ENCODE measurements around the gene NUP133.
"Not testable (repeated sequence)": the region's sequence is repeated elsewhere in the genome, so short reads cannot be mapped to it uniquely, and the experiment has no call there.

Gene NUP133

GRCh38 chr1:229508823-229509337 is 739 bp upstream of the NUP133 start:
- no peak for DNase-seq

GRCh38 chr1:229507502-229507901 is 639 bp downstream of the NUP133 start:
- peak in 1 of 4 experiments; percentile 1 for DNase-seq

- DNase-seq: no peak
These were observed 1.5 kb downstream of the NUP133 start for GRCh38 chr1:229506633-229507032.

- DNase-seq: no peak
These were observed 12.4 kb downstream of the NUP133 start for GRCh38 chr1:229495782-229496181.

- no peak for DNase-seq
These were observed 21.0 kb downstream of the NUP133 start for GRCh38 chr1:229487181-229487580.

DNA sequence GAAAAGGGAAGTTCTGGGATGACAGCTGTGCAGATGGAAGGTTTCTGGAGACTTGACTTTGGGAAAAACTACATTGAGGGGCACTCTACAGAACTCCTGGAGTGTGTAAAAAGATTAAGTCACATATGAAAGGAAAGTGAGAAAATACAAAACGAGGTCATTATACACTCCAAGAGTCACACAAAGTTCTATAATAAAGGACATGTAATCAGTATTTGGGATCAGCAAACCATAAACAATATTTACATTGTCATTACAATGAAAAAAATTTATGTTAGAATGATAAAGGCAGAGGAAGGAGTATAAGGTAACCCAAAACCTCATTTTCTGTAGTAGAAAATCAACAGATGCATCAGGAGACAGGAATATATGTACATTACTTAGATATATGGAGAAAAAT is 22.8 kb downstream of the NUP133 start:
- DNase-seq: no peak

DNA sequence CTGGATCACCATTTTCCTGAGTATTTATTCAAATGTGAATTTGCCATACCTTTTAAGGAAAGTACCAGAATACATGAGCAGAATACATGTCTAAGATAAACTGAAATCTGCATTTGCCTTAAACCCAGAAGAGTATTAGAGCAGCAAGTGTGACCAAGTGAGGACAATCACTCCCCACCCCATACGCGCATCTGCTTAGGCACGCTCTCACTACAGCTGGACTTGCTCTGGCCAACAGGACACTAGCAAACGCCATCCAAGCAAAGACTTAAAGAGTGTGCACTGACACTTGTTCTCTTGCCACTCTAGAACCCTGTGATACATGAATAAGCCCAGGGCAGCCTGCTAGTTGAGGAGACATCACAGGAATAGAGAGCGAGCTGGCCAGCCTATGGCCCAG is 25.6 kb downstream of the NUP133 start:
- DNase-seq: no peak

DNA sequence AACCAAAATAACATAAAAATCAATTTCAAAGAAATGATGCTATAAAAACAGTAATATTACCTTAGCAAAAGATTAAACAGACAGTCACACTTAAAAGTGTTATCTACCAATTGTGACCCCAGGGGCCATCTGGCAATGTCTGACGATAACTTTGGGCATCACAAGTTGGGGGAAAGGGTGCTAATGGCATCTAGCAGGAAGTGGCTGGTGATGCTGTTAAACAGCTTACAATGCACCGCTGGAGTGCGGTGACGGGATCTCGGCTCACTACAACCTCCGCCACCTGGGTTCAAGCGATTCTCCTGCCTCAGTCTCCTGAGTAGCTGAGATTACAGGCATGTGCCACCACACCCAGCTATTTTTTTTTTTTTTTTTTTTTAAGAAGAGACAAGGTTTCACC is 27.6 kb downstream of the NUP133 start:
- DNase-seq: no peak

GRCh38 chr1:229479660-229480399 is 28.3 kb downstream of the NUP133 start:
- peak; percentile 3 to 52 (median 40) for DNase-seq

GRCh38 chr1:229478852-229479251 is 29.3 kb downstream of the NUP133 start:
- no peak for DNase-seq

DNA sequence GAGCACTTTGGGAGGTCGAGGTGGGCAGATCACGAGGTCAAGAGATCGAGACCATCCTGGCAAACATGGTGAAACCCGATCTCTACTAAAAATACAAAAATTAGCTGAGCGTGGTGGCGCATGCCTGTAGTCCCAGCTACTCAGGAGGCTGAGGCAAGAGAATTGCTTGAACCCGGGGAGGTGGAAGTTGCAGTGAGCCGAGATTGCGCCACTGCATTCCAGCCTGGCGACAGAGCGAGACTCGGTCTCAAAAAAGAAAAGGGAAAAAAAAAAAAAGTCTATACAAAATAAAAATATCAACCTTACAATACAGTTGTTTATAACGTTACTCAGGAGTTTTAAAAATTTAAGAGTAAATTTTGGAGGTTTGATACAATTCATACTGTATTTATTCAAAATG is 32.3 kb downstream of the NUP133 start:
- not testable (repeated sequence) for DNase-seq

DNA sequence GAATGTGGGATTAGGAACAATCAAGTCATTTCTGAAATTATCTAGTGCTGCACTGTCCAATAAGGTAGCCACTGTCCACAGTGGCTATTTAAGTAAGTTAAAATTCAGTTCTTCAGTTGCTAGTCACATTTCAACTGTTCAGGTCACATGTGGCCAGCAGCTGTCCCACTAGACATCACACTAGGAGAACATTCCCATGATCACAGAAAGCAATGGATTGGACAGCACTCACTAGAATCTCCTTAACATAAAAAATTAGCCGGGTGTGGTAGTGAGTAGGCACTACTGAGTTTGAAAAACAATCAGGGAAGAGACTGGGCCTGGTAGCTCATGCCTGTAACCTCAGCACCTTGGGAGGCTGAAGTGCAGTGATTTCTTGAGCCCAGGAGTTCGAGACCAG is 33.6 kb downstream of the NUP133 start:
- DNase-seq: no peak

- DNase-seq: no peak
These were observed 37.0 kb downstream of the NUP133 start for GRCh38 chr1:229471175-229471574.

- DNase-seq: no peak
These were observed 37.6 kb downstream of the NUP133 start for GRCh38 chr1:229470406-229471043.

DNA sequence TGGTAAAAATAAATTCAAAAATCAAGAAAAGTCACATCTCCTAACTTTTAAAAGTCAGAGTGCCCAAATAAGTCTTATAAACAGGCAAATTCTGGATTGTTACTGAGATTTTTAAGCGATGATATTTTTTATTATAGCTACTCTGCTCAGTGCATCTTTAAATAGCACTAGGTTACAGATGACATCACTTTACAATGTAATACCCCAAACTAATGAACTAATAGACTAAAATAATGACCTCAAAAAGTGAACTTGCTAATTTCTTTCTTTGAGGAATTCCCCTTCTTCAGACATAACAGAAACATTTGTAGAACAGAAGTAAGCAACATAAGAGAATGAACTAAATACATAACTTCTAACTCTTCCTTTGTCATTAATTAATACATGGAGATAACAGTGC is 41.3 kb downstream of the NUP133 start:
- DNase-seq: no peak

DNA sequence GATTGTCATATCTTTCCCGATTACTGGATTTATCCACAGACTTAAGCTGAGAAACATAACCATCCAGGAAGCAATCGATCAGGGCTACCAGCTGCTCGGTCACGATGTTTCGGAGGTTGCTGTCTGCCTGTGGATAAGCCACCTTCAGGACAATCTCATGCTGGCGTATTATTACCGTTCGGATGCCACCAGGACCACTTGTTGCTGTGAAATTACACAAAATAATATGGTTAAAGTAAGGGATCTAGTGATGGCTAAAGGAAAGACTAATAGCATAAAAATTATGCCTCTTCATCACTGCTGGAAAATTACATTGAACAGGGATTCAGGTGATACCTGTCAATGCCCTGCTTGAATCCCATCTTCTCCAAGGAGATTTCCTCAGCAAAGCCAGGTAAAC is 43.5 kb downstream of the NUP133 start:
- DNase-seq: no peak

DNA sequence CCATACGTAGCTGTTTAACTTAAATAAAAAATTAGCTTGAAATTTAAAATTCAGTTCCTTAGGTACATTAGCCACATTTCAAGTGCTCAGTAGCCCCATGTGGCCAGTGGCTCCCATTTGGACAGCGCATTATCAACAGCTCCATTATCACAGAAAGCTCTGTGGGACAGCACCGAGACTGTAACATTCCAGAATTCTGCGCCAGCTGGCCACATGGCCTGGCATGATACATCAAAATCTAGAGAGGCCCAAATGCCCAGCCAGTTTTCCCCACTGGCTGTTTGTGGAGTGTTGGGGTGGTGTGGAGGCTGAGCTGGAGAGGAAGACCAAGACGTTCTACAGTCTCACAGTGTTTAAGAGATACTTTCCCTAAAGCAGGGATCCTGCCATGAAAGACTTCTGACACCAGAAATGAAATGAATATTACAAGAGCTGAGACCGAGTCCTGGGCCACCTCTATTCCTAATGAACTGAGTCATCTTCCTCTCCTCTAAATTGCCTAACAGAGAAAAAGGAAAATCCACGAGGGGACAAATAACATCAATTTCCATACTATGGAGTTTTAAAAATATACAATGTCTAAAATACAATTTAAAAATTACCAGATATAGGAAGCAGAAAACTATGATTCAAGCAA is 47.0 kb downstream of the NUP133 start:
- no peak for DNase-seq

DNA sequence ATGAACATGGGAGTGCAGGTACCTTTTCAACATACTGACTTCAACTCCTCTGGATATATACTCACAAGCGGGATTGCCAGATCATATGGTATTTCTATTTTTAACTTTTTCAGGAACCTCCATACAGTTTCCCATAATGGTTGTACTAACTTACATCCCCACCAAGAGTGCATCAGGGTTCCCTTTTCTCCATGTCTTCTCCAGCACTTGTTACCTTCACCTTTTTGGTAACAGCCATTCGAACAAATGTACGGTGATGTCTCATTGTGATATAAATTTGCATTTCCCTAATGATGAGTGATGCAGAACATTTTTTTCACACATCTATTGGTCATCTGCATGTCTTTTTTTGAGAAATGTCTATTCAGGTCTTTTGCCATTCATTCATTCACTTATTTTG is 48.3 kb downstream of the NUP133 start:
- no peak for DNase-seq

- no peak for DNase-seq
These were observed 50.7 kb downstream of the NUP133 start for GRCh38 chr1:229457436-229457835.

GRCh38 chr1:229456016-229456415 is 52.1 kb downstream of the NUP133 start:
- DNase-seq: no peak

- no peak for DNase-seq
These were observed 54.1 kb downstream of the NUP133 start for GRCh38 chr1:229454056-229454455.

DNA sequence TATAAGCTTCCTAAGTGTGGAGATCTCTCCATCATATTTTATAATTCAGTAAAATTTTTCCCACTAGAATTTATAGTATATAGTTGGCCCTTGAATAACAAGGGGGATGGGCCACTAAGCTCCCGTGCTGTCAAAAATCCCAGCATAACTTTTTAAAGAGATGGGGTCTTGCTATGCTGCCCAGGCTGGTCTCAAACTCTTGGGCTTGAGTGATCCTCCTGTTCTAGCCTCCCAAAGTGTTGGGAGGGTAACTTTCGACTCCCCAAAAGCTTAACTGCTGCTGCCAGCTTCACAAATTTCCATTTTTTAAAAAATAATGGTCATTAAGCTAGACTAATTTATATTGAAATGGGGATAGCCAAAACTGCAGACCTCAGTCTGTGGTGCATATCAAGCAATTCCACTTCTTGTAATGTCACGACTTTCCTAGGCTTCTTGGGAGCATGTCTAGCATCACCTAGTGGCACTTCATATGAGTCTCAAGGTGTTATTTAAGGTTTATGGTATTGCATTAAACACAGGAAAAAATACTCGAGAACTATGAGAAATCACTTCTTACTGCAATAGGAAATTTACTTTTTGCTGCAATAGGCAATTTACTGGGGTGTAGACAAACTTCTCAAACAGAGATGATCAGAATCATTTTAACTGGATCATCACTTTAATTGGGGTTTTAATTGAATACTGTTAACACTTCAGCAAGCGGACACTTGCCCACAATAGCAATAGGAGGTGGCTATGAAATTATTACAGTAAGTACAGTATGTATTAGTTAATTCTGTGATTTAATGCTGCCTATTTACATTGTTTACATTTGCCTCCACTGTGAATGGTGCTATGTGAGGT is 55.0 kb downstream of the NUP133 start:
- DNase-seq: peak in 2 of 4 experiments; percentile 29 to 39

- no peak for DNase-seq
These were observed 59.3 kb downstream of the NUP133 start for GRCh38 chr1:229448845-229449244.
